ENCODE measurements around the gene COG3. TPM values are rescaled to one million over a fixed set of nuclear protein-coding genes. Genes with fewer than 3 reads are reported as not detected.
A peak's percentile ranks its signal among the peaks of the same experiment; 100 is the strongest.

COG3 gene
- total RNA-seq, 4 donors from 2014 or later: 27.1 to 36.0 (median 31.0) TPM

DNA sequence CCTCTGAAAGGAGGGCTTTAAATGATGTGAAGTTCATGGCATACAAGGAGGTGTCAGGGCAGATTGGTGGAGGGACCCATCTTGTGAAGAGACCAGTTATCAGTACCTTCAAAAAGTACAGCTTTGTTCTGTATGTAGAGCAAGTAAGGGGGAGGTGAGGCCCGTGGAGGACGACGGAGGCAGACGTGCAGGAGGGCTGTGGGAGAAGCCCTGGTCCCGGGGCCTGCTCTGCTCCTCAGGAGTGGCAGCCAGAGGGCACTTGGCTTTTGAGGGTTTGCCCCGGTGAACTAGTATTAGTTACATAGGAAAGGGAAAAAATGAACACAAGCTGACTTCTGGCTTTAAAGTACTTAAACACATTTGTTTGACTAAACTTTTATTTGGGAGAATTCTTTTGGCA, 42.1 kb downstream of the COG3 start:
- no peak overlapping the region for H3K4me3 ChIP-seq
- H3K4me1 ChIP-seq: no peaks in the 10 kb centered on the region
- TF ChIP-seq POLR2A (IDR thresholded peaks at IDR 0.05) (no peak), EP300 (IDR thresholded peaks at IDR 0.05) (no peak)
- 66 to 74% methylated on average over 6 of the region's 6 CpGs for WGBS, 2 donors
- no peaks in the 10 kb centered on the region for H3K27me3 ChIP-seq
- peaks cover 4 to 80% (median 8%) of the 10 kb centered on the region in 3 donors for H3K36me3 ChIP-seq
- DNase-seq (ENCODE audit: low spot score in 2 of 2): no peak
- H3K9me3 ChIP-seq: no peaks in the 10 kb centered on the region
- no peak overlapping the region for H3K27ac ChIP-seq

DNA sequence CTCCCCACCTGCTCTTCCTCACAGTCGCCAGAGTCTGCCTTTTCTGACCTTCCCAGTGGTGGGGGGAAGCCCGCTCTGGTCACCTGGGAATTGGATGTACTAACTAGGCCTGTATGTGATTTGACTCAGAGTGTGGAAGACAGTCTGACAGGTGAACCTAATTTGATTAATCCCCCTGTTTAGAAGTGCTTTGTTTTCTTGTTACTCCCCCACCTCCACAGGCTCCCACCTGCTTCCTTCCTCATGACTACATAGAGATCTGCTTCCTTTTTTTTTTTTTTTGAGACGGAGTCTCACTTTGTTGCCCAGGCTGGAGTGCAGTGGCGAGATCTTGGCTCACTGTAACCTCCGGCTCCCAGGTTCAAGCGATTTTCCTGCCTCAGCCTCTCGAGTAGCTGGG, 44.0 kb downstream of the COG3 start:
- DNase-seq (ENCODE audit: low spot score in 2 of 2): no peak
- no peaks in the 10 kb centered on the region for H3K4me1 ChIP-seq
- H3K27me3 ChIP-seq: no peaks in the 10 kb centered on the region
- TF ChIP-seq, protein P1, sequence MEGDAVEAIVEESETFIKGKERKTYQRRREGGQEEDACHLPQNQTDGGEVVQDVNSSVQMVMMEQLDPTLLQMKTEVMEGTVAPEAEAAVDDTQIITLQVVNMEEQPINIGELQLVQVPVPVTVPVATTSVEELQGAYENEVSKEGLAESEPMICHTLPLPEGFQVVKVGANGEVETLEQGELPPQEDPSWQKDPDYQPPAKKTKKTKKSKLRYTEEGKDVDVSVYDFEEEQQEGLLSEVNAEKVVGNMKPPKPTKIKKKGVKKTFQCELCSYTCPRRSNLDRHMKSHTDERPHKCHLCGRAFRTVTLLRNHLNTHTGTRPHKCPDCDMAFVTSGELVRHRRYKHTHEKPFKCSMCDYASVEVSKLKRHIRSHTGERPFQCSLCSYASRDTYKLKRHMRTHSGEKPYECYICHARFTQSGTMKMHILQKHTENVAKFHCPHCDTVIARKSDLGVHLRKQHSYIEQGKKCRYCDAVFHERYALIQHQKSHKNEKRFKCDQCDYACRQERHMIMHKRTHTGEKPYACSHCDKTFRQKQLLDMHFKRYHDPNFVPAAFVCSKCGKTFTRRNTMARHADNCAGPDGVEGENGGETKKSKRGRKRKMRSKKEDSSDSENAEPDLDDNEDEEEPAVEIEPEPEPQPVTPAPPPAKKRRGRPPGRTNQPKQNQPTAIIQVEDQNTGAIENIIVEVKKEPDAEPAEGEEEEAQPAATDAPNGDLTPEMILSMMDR (IDR thresholded peaks at IDR 0.05): no peak
- no peak for TF ChIP-seq EP300 (IDR thresholded peaks at IDR 0.05)
- no peak for TF ChIP-seq POLR2A (IDR thresholded peaks at IDR 0.05)
- WGBS, 2 donors: 85 to 87% methylated on average over 7 of the region's 7 CpGs
- H3K36me3 ChIP-seq: peaks cover 6 to 77% (median 6%) of the 10 kb centered on the region in 3 donors
- H3K9me3 ChIP-seq: no peaks in the 10 kb centered on the region
- H3K4me3 ChIP-seq: no peak overlapping the region
- H3K27ac ChIP-seq: no peak overlapping the region

DNA sequence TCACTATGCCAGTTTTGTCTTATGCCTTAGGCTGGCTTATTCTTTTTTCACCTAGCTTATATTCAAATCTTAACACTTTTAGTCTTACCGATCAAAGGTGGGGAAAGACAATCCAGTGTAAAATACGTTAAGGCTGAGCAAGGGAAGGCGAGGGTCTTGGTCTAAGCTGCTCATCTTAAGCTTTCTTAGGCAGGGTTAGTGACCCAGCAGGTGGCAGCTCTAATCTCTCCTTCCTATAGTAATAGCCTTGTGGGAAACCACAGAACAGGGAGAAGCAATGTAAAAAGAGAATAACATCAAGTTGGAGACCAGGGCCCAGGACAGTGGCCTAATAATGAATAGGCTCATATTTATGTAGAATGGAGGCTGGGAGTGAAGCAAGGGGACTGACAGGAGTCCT, 45.9 kb downstream of the COG3 start:
- H3K27me3 ChIP-seq: no peaks in the 10 kb centered on the region
- H3K4me3 ChIP-seq: no peak overlapping the region
- peaks cover 0 to 73% (median 6%) of the 10 kb centered on the region in 3 donors for H3K36me3 ChIP-seq
- TF ChIP-seq, protein P1 (IDR thresholded peaks at IDR 0.05): no peak
- TF ChIP-seq POLR2A (IDR thresholded peaks at IDR 0.05) (no peak), EP300 (IDR thresholded peaks at IDR 0.05) (no peak)
- H3K27ac ChIP-seq: no peak overlapping the region
- no peaks in the 10 kb centered on the region for H3K4me1 ChIP-seq
- WGBS, 2 donors: 93 to 95% methylated on average over 3 of the region's 3 CpGs
- H3K9me3 ChIP-seq: no peaks in the 10 kb centered on the region
- DNase-seq (ENCODE audit: low spot score in 2 of 2): no peak

DNA sequence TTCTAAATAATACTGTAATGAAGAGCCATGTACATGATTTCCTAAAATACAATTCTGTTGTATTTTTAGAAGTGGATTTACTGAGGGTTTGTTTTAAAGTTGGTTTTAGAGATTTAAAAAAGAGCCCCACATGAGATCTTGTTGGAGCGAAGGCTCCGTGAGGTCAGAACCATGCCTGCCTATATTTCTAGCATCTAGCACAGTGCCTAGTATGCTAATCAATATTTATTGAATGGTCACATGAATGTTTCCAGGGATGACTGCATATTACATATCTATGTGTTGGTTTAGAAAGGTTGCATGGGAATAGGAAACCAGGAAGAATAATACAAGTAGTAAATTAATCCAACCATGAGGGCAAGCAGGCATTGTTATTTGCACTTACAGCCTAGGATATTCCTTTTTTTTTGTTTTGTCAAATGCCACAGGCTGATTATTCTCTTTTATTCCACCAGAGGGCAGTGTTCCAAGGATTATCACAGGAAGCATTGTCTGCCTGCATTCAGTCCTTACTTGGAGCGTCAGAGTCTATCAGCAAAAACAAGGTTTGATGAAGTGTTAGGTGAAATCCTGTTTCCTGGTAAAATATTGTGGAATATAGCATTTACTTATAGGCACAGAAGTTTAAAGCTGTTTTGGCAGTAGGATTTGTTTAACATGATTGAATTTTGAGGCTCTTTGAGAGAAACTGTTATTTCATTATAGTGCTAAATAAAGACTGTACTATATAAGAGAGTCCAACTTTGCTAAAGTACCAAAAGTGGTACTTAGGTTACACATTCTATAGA, 46.8 kb downstream of the COG3 start:
- Histone ChIP-seq H3K27me3 (no peaks in the 10 kb centered on the region), H3K36me3 (peaks cover 0 to 73% (median 10%) of the 10 kb centered on the region in 3 donors), H3K4me1 (no peaks in the 10 kb centered on the region), H3K27ac (no peak overlapping the region), H3K4me3 (no peak overlapping the region), H3K9me3 (no peaks in the 10 kb centered on the region)
- 64 to 67% methylated on average over 3 of the region's 3 CpGs for WGBS, 2 donors
- TF ChIP-seq EP300 (IDR thresholded peaks at IDR 0.05) (no peak), POLR2A (IDR thresholded peaks at IDR 0.05) (no peak)
- TF ChIP-seq, protein P1 (IDR thresholded peaks at IDR 0.05): peak; percentile 77 to 89 (median 84)
- DNase-seq (ENCODE audit: low spot score in 2 of 2): peak in 1 of 2 donors; percentile 69

DNA sequence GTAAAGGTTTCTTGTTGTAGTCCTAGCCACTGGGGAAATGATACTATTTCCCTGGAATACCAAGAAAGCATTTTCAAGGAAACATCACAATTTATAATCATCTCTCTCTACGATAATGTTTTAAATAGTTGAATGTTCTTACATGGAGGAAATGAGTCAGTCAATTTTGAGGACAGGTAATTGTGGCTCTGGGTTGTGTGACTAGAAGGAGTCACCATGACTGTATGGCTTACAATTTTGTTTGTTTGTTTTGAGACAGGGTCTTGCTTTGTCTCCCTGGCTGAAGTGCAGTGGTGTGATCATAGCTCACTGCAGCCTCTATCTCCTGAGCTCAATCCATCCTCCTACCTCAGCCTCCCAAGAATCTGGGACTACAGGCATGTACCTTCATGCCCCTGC, 47.4 kb downstream of the COG3 start:
- Histone ChIP-seq H3K9me3 (no peaks in the 10 kb centered on the region), H3K36me3 (peaks cover 0 to 73% (median 11%) of the 10 kb centered on the region in 3 donors), H3K27ac (no peak overlapping the region), H3K4me3 (no peak overlapping the region), H3K4me1 (no peaks in the 10 kb centered on the region), H3K27me3 (no peaks in the 10 kb centered on the region)
- no peak for DNase-seq (ENCODE audit: low spot score in 2 of 2)
- TF ChIP-seq, protein P1 (IDR thresholded peaks at IDR 0.05): no peak
- TF ChIP-seq EP300 (IDR thresholded peaks at IDR 0.05): no peak
- no peak for TF ChIP-seq POLR2A (IDR thresholded peaks at IDR 0.05)
- 80 to 82% methylated on average over 1 of the region's 1 CpG for WGBS, 2 donors
